ENCODE measurements around the gene BAHD1.

- TF ChIP-seq CTCF (conservative IDR thresholded peaks at IDR 0.05 in 1 of 2, IDR thresholded peaks at IDR 0.05 in 1 of 2; ENCODE audit: low read depth in 1 of 2, low read length in 2 of 2) (no peak), EZH2 (IDR thresholded peaks at IDR 0.05; ENCODE audit: low read length, missing control alignments) (no peak)
Measured at GRCh38 chr15:40471105-40471807, 30.5 kb downstream of the BAHD1 start.

Data from fibroblast of lung (primary cell).